K562 (cell line): ENCODE data around the gene CPSF4L. TPM values are rescaled to one million over a fixed set of nuclear protein-coding genes. Genes with fewer than 3 reads are reported as not detected.

Experiments
- ATAC-seq: fragments of 200-7000 bp; cut with Tn5 transposase; 3 replicates; pipeline ENCODE4 v1.9.1; 2020; ENCODE audit warnings: moderate library complexity
- BruUV-seq: library from RNA; stranded (reverse); fragments of 400-500 nt; replicated peaks from 2 replicates; lab custom pipeline; 2021; lab: Mats Ljungman, UMichigan
- CTCF ChIA-PET: fragments of 300-600 bp; formaldehyde crosslinking; extraction: SDS; loops from one replicate; lab custom pipeline; 2021; ENCODE audit warnings: low intra/inter-chr PET ratio; lab: Yijun Ruan, JAX
- POLR2A ChIA-PET: fragments of 300-600, 350-650 bp; sonication (Branson Sonifier 250); formaldehyde crosslinking; extraction: SDS; loops from one replicate; lab custom pipeline; 2021; ENCODE audit warnings: antibody characterized with exemption, inconsistent platforms; lab: Yijun Ruan, JAX
- DNase-seq, 4 experiments: peaks; one replicate each; pipeline versions ENCODE4 v3.0.0 to v3.0.0-alpha.2; 2011 to 2018; ENCODE audit warnings: low spot score in 3 of 4, mixed read lengths in 3 of 4; ENCODE audit errors: extremely low read depth in 1 of 4
- FAIRE-seq: peaks from 2 replicates; lab custom pipeline; 2011; peaks lifted over from hg19 to GRCh38; lab: Jason Lieb, UNC
- H2AFZ ChIP-seq: 2 replicates; pipeline ENCODE4 v1.6.0; 2011; ENCODE audit warnings: low read depth, low read length, control low read depth, inconsistent platforms
- H3K27ac ChIP-seq: fragments of 200-600 bp; 3 replicates; pipeline ENCODE4 v1.8.0; 2011; ENCODE audit warnings: low read depth, mild to moderate bottlenecking, control low read depth, inconsistent platforms, low read length, moderate library complexity, mixed read lengths; ENCODE audit errors: extremely low read depth
- H3K27me3 ChIP-seq, 2 experiments: fragments of 300-600 bp in 1 of 2; 2 replicates in 1 of 2; 3 replicates in 1 of 2; pipeline versions ENCODE4 v1.6.0 to v1.8.0; 2011; ENCODE audit warnings: inconsistent platforms in 2 of 2, low read length in 2 of 2, mild to moderate bottlenecking in 1 of 2, mixed read lengths in 1 of 2, moderate library complexity in 1 of 2; ENCODE audit not compliant: control insufficient read depth in 2 of 2, insufficient read depth in 2 of 2
- H3K36me3 ChIP-seq: fragments of 300-600 bp; 3 replicates; pipeline ENCODE4 v1.8.0; 2011; ENCODE audit warnings: mild to moderate bottlenecking, low read length, inconsistent platforms; ENCODE audit not compliant: control insufficient read depth, insufficient read depth
- H3K4me1 ChIP-seq, 2 experiments: fragments of 200-600 bp in 1 of 2; replicated peaks in 1 of 2; 2 replicates in 1 of 2; 3 replicates in 1 of 2; pipeline versions ENCODE4 v1.5.1 to v1.8.0; 2011; ENCODE audit warnings: inconsistent platforms in 2 of 2, low read length in 2 of 2, mild to moderate bottlenecking in 1 of 2, mixed read lengths in 1 of 2, moderate library complexity in 1 of 2; ENCODE audit not compliant: control insufficient read depth in 2 of 2, insufficient read depth in 2 of 2
- H3K4me2 ChIP-seq: 2 replicates; pipeline ENCODE4 v1.6.1; 2011; ENCODE audit warnings: low read length, control low read depth, inconsistent platforms, mixed read lengths; ENCODE audit not compliant: insufficient read depth
- H3K4me3 ChIP-seq: fragments of 200-600 bp; sonication (generic), shearing (Covaris generic); 2 replicates; pipeline ENCODE4 v1.5.1; 2016; ENCODE audit warnings: control low read depth, inconsistent platforms
- H3K79me2 ChIP-seq: fragments of 200-600 bp; 3 replicates; pipeline ENCODE4 v1.8.0; 2011; ENCODE audit warnings: low read length, inconsistent platforms; ENCODE audit not compliant: control insufficient read depth, insufficient read depth
- H3K9ac ChIP-seq, 2 experiments: 2 replicates each; pipeline versions ENCODE4 v1.6.0 to v1.6.1; 2011; ENCODE audit warnings: low read depth in 2 of 2, low read length in 2 of 2, control low read depth in 1 of 2, inconsistent platforms in 1 of 2, mild to moderate bottlenecking in 1 of 2, mixed read lengths in 1 of 2; ENCODE audit not compliant: insufficient read depth in 1 of 2
- H3K9me1 ChIP-seq: one replicate; pipeline ENCODE4 v1.6.0; 2011; ENCODE audit warnings: inconsistent platforms, mild to moderate bottlenecking, low read length, moderate library complexity; ENCODE audit not compliant: control insufficient read depth, insufficient read depth
- H3K9me3 ChIP-seq: replicated peaks from 2 replicates; pipeline ENCODE4 v1.5.1; 2011; ENCODE audit warnings: low read depth, low read length, inconsistent platforms; ENCODE audit not compliant: control insufficient read depth, insufficient read depth
- H4K20me1 ChIP-seq: replicated peaks from 2 replicates; pipeline ENCODE4 v1.6.1; 2011; ENCODE audit warnings: low read length, inconsistent platforms, mixed read lengths; ENCODE audit not compliant: control insufficient read depth, insufficient read depth
- HDAC8 ChIP-seq: fragments of 450-650 bp; IDR thresholded peaks from 2 replicates; pipeline ENCODE4 v1.6.1; 2016; ENCODE audit warnings: mild to moderate bottlenecking, missing genetic modification characterization, moderate library complexity, missing compliant biosample characterization
- NFXL1 ChIP-seq: fragments of 450-650 bp; formaldehyde crosslinking; IDR thresholded peaks from 2 replicates; pipeline ENCODE4 v1.4.0; 2021; ENCODE audit warnings: mild to moderate bottlenecking
- RBBP5 ChIP-seq: fragments of 200-600 bp; sonication (generic); IDR thresholded peaks from 2 replicates; pipeline ENCODE4 v1.6.1; 2012; ENCODE audit warnings: borderline replicate concordance, mild to moderate bottlenecking, low read length, control low read depth, inconsistent platforms; ENCODE audit not compliant: insufficient read depth, poor library complexity, severe bottlenecking
- ZNF217 ChIP-seq: sonication (generic); formaldehyde crosslinking; IDR thresholded peaks from 2 replicates; pipeline ENCODE4 v1.8.0; 2022; ENCODE audit warnings: mild to moderate bottlenecking, missing genetic modification reagents
- ZNF717 ChIP-seq: fragments of 250-450 bp; sonication (Bioruptor Pico); IDR thresholded peaks from 2 replicates; pipeline ENCODE4 v1.5.0; 2021
- WGBS: fragments of 100-300 bp; shearing (Covaris generic); methylation state at CpG from one replicate; pipeline ENCODE4 v1.1.6; 2016; ENCODE audit warnings: low coverage, mixed read lengths; ENCODE audit not compliant: insufficient coverage; ENCODE audit errors: missing lambda C conversion rate; 5-methylcytosine and 5-hydroxymethylcytosine counted together
- in situ Hi-C: fragments of 300-500 bp; cut with MboI; formaldehyde crosslinking; loops from 4 replicates; pipeline ENCODE4 v1.15.0; 2018; ENCODE audit warnings: inconsistent platforms, mixed read lengths
- intact Hi-C: fragments of 100-400 bp; cut with micrococcal nuclease; formaldehyde crosslinking; loops from 2 replicates; pipeline ENCODE4 v1.14.2; 2022
- polyA plus RNA-seq, 8 experiments: library from polyadenylated mRNA; depleted of rRNA in 4 of 8; stranded (reverse) in 5 of 8; unstranded in 3 of 8; fragments of >200 nt; fragmentation: Nextera tagmentation in 2 of 8; fragmentation: Illumina TruSeq in 1 of 8; extraction: Ambion mirVana in 2 of 8; extraction: Trizol in 1 of 8; gene quantifications; 2 replicates each; pipeline versions ENCODE4 v1.2.1 to v1.2.3, GENCODE V29; 2011 to 2014; ENCODE audit warnings: inconsistent platforms in 1 of 8, missing spikeins in 1 of 8
- total RNA-seq, 7 experiments: library from RNA; depleted of rRNA in 6 of 7; stranded (reverse); fragments of >200 nt in 6 of 7; fragmentation: Illumina TruSeq in 2 of 7; extraction: Trizol in 2 of 7; gene quantifications; 2 replicates each; pipeline versions ENCODE4 v1.2.1 to v1.2.3, GENCODE V29; 2011 to 2021; ENCODE audit warnings: low replicate concordance in 1 of 7
- TF ChIP-seq, protein P1 (sequence below): sonication (generic); formaldehyde crosslinking; IDR thresholded peaks from 2 replicates; pipeline ENCODE4 v1.8.0; 2022; ENCODE audit warnings: mild to moderate bottlenecking, missing genetic modification reagents
- TF ChIP-seq, protein P2 (sequence below), 2 experiments: fragments of 450-650 bp in 1 of 2; sonication (generic) in 1 of 2; formaldehyde crosslinking in 1 of 2; IDR thresholded peaks; 2 replicates each; pipeline versions ENCODE4 v1.7.1 to v1.9.0; 2016 to 2022; ENCODE audit warnings: inconsistent platforms in 1 of 2, mild to moderate bottlenecking in 1 of 2, missing genetic modification reagents in 1 of 2

Gene CPSF4L
- total and polyA plus RNA-seq, 9 of the 15 experiments (the other 6 are each of a cell fraction or from before 2014, with no cell fraction given) = not detected

- Histone ChIP-seq H3K79me2 (peaks cover 65% of the 10 kb centered on the region), H3K9me1 (no peaks in the 10 kb centered on the region), H3K27me3 (no peaks in the 10 kb centered on the region), H3K9me3 (no peaks in the 10 kb centered on the region), H3K27ac (no peak overlapping the region), H2AFZ (no peak overlapping the region), H3K4me2 (no peak overlapping the region), H3K4me3 (no peak overlapping the region), H3K4me1 (peaks cover 11 to 19% of the 10 kb centered on the region in 2 experiments; a peak in 4 of 5 replicates), H4K20me1 (peaks cover 5% of the 10 kb centered on the region), H3K36me3 (peaks cover 46% of the 10 kb centered on the region), H3K9ac (no peak overlapping the region)
- in situ Hi-C loops (no loop called here), intact Hi-C loops (no loop called here)
- ChIA-PET POLR2A (interaction anchor here (0.7 to 0.8 kb wide), 2 partner anchors 39 to 47 kb away, joined by 3 to 4 read pairs; no protein-coding TSS in a partner anchor), CTCF (no interaction called here)
- no peak for FAIRE-seq
- no peak for DNase-seq
- 84% methylated on average over 10 of the region's 10 CpGs for WGBS
- no peak for ATAC-seq
- BruUV-seq = no TSS peak
- TF ChIP-seq HDAC8 = no peak
- TF ChIP-seq, protein P1, sequence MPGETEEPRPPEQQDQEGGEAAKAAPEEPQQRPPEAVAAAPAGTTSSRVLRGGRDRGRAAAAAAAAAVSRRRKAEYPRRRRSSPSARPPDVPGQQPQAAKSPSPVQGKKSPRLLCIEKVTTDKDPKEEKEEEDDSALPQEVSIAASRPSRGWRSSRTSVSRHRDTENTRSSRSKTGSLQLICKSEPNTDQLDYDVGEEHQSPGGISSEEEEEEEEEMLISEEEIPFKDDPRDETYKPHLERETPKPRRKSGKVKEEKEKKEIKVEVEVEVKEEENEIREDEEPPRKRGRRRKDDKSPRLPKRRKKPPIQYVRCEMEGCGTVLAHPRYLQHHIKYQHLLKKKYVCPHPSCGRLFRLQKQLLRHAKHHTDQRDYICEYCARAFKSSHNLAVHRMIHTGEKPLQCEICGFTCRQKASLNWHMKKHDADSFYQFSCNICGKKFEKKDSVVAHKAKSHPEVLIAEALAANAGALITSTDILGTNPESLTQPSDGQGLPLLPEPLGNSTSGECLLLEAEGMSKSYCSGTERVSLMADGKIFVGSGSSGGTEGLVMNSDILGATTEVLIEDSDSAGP (CRISPR knock-in tag) = no peak
- TF ChIP-seq, protein P2, sequence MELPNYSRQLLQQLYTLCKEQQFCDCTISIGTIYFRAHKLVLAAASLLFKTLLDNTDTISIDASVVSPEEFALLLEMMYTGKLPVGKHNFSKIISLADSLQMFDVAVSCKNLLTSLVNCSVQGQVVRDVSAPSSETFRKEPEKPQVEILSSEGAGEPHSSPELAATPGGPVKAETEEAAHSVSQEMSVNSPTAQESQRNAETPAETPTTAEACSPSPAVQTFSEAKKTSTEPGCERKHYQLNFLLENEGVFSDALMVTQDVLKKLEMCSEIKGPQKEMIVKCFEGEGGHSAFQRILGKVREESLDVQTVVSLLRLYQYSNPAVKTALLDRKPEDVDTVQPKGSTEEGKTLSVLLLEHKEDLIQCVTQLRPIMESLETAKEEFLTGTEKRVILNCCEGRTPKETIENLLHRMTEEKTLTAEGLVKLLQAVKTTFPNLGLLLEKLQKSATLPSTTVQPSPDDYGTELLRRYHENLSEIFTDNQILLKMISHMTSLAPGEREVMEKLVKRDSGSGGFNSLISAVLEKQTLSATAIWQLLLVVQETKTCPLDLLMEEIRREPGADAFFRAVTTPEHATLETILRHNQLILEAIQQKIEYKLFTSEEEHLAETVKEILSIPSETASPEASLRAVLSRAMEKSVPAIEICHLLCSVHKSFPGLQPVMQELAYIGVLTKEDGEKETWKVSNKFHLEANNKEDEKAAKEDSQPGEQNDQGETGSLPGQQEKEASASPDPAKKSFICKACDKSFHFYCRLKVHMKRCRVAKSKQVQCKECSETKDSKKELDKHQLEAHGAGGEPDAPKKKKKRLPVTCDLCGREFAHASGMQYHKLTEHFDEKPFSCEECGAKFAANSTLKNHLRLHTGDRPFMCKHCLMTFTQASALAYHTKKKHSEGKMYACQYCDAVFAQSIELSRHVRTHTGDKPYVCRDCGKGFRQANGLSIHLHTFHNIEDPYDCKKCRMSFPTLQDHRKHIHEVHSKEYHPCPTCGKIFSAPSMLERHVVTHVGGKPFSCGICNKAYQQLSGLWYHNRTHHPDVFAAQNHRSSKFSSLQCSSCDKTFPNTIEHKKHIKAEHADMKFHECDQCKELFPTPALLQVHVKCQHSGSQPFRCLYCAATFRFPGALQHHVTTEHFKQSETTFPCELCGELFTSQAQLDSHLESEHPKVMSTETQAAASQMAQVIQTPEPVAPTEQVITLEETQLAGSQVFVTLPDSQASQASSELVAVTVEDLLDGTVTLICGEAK (IDR thresholded peaks at IDR 0.05) = no peak
- TF ChIP-seq, protein P2 (CRISPR knock-in tag; IDR thresholded peaks at IDR 0.05) = no peak
- TF ChIP-seq ZNF217 (CRISPR knock-in tag) = no peak
- no peak for TF ChIP-seq NFXL1
- no peak for TF ChIP-seq ZNF717 (CRISPR knock-in tag)
- TF ChIP-seq RBBP5 = no peak
Observed at GRCh38 chr17:73234736-73235135, 26.9 kb downstream of the CPSF4L start.
